Osteoblast (primary cell): ENCODE results near the gene CEP112. TPM values are rescaled to one million over a fixed set of nuclear protein-coding genes. Genes with fewer than 3 reads are reported as not detected.

ENCODE experiments used
- DNase-seq: peaks from one replicate; pipeline ENCODE4 v3.0.0; 2011; ENCODE audit warnings: low spot score, mixed read lengths; ENCODE audit not compliant: insufficient read length; ENCODE audit errors: missing footprints
- H2AFZ ChIP-seq: 2 replicates; pipeline ENCODE4 v1.6.0; 2011; ENCODE audit warnings: mild to moderate bottlenecking, low read length
- H3K27ac ChIP-seq: 2 replicates; pipeline ENCODE4 v1.5.1; 2011; ENCODE audit warnings: mild to moderate bottlenecking, low read depth, low read length, moderate library complexity
- H3K27me3 ChIP-seq: 2 replicates; pipeline ENCODE4 v1.6.0; 2012; ENCODE audit warnings: mild to moderate bottlenecking, control low read depth, inconsistent platforms, low read length, moderate library complexity; ENCODE audit not compliant: insufficient read depth
- H3K36me3 ChIP-seq: 2 replicates; pipeline ENCODE4 v1.5.1; 2011; ENCODE audit warnings: mild to moderate bottlenecking, low read length, control low read depth, moderate library complexity; ENCODE audit not compliant: insufficient read depth
- H3K4me1 ChIP-seq: 2 replicates; pipeline ENCODE4 v1.5.1; 2011; ENCODE audit warnings: mild to moderate bottlenecking, low read length, control low read depth, moderate library complexity; ENCODE audit not compliant: insufficient read depth
- H3K4me2 ChIP-seq: 2 replicates; pipeline ENCODE4 v1.6.0; 2011; ENCODE audit warnings: mild to moderate bottlenecking, low read length; ENCODE audit not compliant: insufficient read depth
- H3K4me3 ChIP-seq: fragments of 200-600 bp; sonication (generic); 3 replicates; pipeline ENCODE4 v1.5.1; 2012; ENCODE audit warnings: mild to moderate bottlenecking, low read length, inconsistent platforms; ENCODE audit not compliant: insufficient read depth
- H3K79me2 ChIP-seq: 2 replicates; pipeline ENCODE4 v1.6.0; 2012; ENCODE audit warnings: mild to moderate bottlenecking, low read length, control low read depth, inconsistent platforms; ENCODE audit not compliant: insufficient read depth
- H3K9me3 ChIP-seq: 2 replicates; pipeline ENCODE4 v1.5.1; 2011; ENCODE audit warnings: low read depth, low read length, control low read depth
- H4K20me1 ChIP-seq: 2 replicates; pipeline ENCODE4 v1.6.0; 2012; ENCODE audit warnings: mild to moderate bottlenecking, low read length, control low read depth; ENCODE audit not compliant: insufficient read depth
- total RNA-seq: library from RNA; depleted of rRNA; stranded (reverse); fragments of >200 nt; gene quantifications from 2 replicates; pipeline ENCODE4 v1.2.3, GENCODE V29; 2012
- TF ChIP-seq, protein P1 (sequence below): IDR thresholded peaks from 2 replicates; pipeline ENCODE4 v1.5.1; 2011; ENCODE audit warnings: mild to moderate bottlenecking, low read depth, low read length, moderate library complexity; ENCODE audit errors: extremely low read depth

The CEP112 gene
- total RNA-seq, 1 donor: 8.3 TPM

DNA sequence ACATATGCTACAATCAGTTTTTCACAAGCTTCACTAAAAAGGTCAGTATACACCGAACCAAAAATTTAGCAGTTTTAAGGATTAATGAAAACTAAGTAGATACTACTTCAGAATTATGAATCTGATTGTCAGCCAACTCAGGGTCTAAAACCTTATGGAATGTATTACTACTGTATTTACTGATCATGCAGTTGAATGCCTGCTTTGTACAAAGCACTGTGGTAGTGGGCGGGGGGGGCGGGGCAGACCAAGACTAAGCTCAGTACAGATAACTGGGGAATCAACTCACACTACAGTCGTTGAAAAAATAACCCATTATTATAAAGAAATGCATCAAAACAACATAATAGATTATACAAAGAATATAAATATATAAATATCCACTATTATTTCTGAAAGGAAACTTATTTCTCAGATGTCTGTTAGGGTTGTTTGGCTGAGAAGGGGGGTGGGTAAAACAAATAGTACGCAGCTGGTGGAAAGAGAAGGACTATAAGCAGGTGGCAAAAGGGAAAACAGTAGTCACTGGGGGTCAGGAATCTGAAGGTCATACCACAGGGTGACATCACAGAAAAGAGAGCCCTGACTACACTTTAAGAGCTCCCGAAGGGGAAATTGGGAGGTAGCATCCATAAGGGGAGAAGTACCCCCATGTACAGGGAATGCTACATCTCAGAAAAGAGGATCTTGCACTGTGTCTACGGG lies 521.1 kb downstream of the CEP112 start:
- Histone ChIP-seq H3K4me3 (no peak overlapping the region), H3K36me3 (no peaks in the 10 kb centered on the region), H3K4me1 (peaks cover 2% of the 10 kb centered on the region), H4K20me1 (no peaks in the 10 kb centered on the region), H3K27ac (no peak overlapping the region), H2AFZ (no peak overlapping the region), H3K4me2 (no peak overlapping the region), H3K9me3 (no peaks in the 10 kb centered on the region), H3K27me3 (no peaks in the 10 kb centered on the region), H3K79me2 (no peaks in the 10 kb centered on the region)
- peak; percentile 25 for DNase-seq
- TF ChIP-seq, protein P1, sequence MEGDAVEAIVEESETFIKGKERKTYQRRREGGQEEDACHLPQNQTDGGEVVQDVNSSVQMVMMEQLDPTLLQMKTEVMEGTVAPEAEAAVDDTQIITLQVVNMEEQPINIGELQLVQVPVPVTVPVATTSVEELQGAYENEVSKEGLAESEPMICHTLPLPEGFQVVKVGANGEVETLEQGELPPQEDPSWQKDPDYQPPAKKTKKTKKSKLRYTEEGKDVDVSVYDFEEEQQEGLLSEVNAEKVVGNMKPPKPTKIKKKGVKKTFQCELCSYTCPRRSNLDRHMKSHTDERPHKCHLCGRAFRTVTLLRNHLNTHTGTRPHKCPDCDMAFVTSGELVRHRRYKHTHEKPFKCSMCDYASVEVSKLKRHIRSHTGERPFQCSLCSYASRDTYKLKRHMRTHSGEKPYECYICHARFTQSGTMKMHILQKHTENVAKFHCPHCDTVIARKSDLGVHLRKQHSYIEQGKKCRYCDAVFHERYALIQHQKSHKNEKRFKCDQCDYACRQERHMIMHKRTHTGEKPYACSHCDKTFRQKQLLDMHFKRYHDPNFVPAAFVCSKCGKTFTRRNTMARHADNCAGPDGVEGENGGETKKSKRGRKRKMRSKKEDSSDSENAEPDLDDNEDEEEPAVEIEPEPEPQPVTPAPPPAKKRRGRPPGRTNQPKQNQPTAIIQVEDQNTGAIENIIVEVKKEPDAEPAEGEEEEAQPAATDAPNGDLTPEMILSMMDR: no peak

DNA sequence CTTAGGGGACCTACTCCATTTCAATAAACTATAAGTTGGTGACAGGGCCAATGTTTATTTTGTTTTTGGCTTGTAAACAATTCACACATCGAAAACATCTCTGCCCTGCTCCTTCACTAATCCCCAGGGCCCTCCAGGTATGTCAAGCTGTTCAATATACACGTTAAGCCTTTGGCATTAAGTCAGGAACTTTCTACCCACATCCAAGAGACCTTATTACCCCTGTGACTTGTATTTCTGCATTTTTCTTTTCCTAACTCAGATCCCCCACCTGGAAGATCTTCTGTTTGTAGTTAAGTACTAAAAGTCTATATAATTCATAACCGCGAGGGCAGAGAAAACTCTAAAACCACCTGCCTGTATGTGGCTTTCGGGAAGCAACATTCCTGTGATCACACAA lies 523.7 kb downstream of the CEP112 start:
- no peak for DNase-seq
- Histone ChIP-seq H3K36me3 (no peaks in the 10 kb centered on the region), H2AFZ (no peak overlapping the region), H3K27ac (no peak overlapping the region), H3K4me2 (no peak overlapping the region), H3K9me3 (no peaks in the 10 kb centered on the region), H3K27me3 (no peaks in the 10 kb centered on the region), H3K79me2 (no peaks in the 10 kb centered on the region), H4K20me1 (no peaks in the 10 kb centered on the region), H3K4me1 (peaks cover 9% of the 10 kb centered on the region), H3K4me3 (no peak overlapping the region)
- TF ChIP-seq, protein P1: no peak

DNA sequence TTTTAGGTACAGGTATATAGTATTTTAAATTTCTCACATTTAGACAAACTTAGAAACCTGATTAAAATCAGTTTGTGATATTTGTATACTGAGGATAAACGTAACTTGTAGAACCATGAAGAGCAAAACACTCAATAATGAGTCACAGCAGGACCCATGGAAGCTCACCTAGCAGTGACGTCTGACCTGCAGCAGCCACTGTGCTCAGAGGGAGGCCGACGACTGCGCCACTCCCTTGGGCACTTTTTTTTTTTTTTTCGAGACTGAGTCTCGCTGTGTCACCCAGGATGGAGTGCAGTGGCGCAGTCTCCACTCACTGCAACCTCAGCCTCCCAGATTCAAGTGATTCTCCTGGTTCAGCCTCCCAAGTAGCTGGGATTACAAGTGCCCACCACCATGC lies 524.3 kb downstream of the CEP112 start:
- Histone ChIP-seq H3K27ac (no peak overlapping the region), H3K4me1 (peaks cover 10% of the 10 kb centered on the region), H2AFZ (no peak overlapping the region), H3K79me2 (no peaks in the 10 kb centered on the region), H3K4me3 (no peak overlapping the region), H3K27me3 (no peaks in the 10 kb centered on the region), H3K9me3 (no peaks in the 10 kb centered on the region), H4K20me1 (no peaks in the 10 kb centered on the region), H3K36me3 (no peaks in the 10 kb centered on the region), H3K4me2 (no peak overlapping the region)
- no peak for DNase-seq
- TF ChIP-seq, protein P1: no peak

DNA sequence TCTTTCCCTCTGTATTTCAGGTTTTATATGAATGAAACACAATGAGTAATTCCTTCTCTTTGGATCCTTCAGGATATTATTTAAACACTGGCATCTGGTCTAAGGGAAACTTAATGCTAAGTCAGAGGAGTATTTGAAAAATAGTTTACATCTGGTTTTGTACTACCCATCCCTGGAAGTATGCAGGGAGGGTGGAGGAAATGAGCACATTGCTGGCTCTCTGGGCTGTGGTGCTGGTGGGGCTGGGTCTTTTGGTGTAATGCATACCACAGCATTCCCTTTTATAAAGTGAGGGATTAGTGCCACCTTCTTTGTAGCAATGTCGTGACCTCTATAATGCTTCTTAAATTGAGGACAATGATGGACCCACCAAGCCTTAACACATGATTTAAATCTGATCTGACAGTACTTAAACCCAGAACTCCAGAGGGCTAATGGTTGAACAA lies 525.0 kb downstream of the CEP112 start:
- TF ChIP-seq, protein P1: no peak
- H3K27me3 ChIP-seq: no peaks in the 10 kb centered on the region
- H3K79me2 ChIP-seq: no peaks in the 10 kb centered on the region
- H3K4me3 ChIP-seq: no peak overlapping the region
- no peaks in the 10 kb centered on the region for H3K9me3 ChIP-seq
- H4K20me1 ChIP-seq: no peaks in the 10 kb centered on the region
- H3K4me2 ChIP-seq: no peak overlapping the region
- DNase-seq: no peak
- no peak overlapping the region for H2AFZ ChIP-seq
- peaks cover 15% of the 10 kb centered on the region for H3K4me1 ChIP-seq
- no peaks in the 10 kb centered on the region for H3K36me3 ChIP-seq
- H3K27ac ChIP-seq: no peak overlapping the region
